HCT116 (cell line): Measurements from ENCODE around the gene MAGEB18.

ENCODE experiments used
- CEBPB ChIP-seq: IDR thresholded peaks from 2 replicates; pipeline ENCODE4 v1.6.1; 2012; ENCODE audit warnings: low read depth
- EZH2 ChIP-seq: fragments of 200-600 bp; sonication (generic); IDR thresholded peaks from 2 replicates; pipeline ENCODE4 v1.6.1; 2017; ENCODE audit warnings: antibody characterized with exemption, mixed run types
- POLR2A ChIP-seq: IDR thresholded peaks from 2 replicates; pipeline ENCODE4 v1.7.0; 2011; ENCODE audit warnings: borderline replicate concordance; ENCODE audit not compliant: insufficient read depth, insufficient read length; ENCODE audit errors: extremely low read depth
- POLR2AphosphoS5 ChIP-seq: IDR thresholded peaks from 2 replicates; pipeline ENCODE4 v1.6.1; 2011; ENCODE audit warnings: mild to moderate bottlenecking, low read depth, low read length, moderate library complexity
- RAD21 ChIP-seq: IDR thresholded peaks from 2 replicates; pipeline ENCODE4 v1.6.1; 2012; ENCODE audit warnings: low read depth, mild to moderate bottlenecking
- SIN3A ChIP-seq: IDR thresholded peaks from 2 replicates; pipeline ENCODE4 v1.6.1; 2012; ENCODE audit warnings: low read depth
- YY1 ChIP-seq: IDR thresholded peaks from 2 replicates; pipeline ENCODE4 v1.6.1; 2011; ENCODE audit warnings: low read length, low read depth, moderate library complexity, mild to moderate bottlenecking; ENCODE audit not compliant: insufficient replicate concordance; ENCODE audit errors: extremely low read depth
- ZFX ChIP-seq: fragments of 450-650 bp; IDR thresholded peaks from 2 replicates; pipeline ENCODE4 v1.6.1; 2017
- ZNF274 ChIP-seq: fragments of 200-500 bp; sonication (Bioruptor generic); IDR thresholded peaks from 2 replicates; pipeline ENCODE4 v1.6.1; 2014; ENCODE audit warnings: mild to moderate bottlenecking, low read depth, low read length, inconsistent platforms
- TF ChIP-seq, protein P1 (sequence below), 3 experiments: fragments of 200-600 bp in 1 of 3; sonication (generic) in 1 of 3; IDR thresholded peaks in 2 of 3; conservative IDR thresholded peaks in 1 of 3; 2 replicates each; pipeline ENCODE4 v1.5.1; 2012 to 2017; ENCODE audit warnings: low read depth in 2 of 3, low read length in 2 of 3, antibody characterized with exemption in 1 of 3, borderline replicate concordance in 1 of 3, control low read depth in 1 of 3, mild to moderate bottlenecking in 1 of 3, mixed read lengths in 1 of 3, mixed run types in 1 of 3, moderate library complexity in 1 of 3; ENCODE audit not compliant: insufficient read depth in 1 of 3

DNA sequence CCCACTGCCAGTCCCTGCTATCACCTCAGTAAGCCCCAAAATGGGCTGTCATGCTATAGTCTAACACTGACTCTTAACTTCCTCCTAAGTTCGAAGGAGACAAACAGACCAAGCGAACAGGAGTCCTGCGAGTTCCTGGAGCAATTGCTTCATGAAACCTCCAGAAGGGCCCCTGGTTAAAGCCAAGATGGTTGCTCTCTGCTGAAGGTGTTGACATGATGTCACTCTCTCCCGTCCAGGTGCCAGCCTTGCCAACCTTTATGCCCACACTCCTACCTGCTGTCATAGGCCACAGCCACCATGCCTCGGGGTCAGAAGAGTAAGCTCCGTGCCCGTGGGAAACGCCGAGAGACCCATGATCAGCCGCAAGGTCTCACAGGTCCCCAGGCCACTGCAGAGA is 22.2 kb downstream of the MAGEB18 start, which contains the start of gene MAGEB6B:
- TF ChIP-seq, protein P1, sequence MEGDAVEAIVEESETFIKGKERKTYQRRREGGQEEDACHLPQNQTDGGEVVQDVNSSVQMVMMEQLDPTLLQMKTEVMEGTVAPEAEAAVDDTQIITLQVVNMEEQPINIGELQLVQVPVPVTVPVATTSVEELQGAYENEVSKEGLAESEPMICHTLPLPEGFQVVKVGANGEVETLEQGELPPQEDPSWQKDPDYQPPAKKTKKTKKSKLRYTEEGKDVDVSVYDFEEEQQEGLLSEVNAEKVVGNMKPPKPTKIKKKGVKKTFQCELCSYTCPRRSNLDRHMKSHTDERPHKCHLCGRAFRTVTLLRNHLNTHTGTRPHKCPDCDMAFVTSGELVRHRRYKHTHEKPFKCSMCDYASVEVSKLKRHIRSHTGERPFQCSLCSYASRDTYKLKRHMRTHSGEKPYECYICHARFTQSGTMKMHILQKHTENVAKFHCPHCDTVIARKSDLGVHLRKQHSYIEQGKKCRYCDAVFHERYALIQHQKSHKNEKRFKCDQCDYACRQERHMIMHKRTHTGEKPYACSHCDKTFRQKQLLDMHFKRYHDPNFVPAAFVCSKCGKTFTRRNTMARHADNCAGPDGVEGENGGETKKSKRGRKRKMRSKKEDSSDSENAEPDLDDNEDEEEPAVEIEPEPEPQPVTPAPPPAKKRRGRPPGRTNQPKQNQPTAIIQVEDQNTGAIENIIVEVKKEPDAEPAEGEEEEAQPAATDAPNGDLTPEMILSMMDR (IDR thresholded peaks at IDR 0.05 in 2 of 3, conservative IDR thresholded peaks at IDR 0.05 in 1 of 3; ENCODE audit: borderline replicate concordance in 1 of 3, insufficient read depth in 1 of 3, low read depth in 2 of 3, low read length in 2 of 3) = no peak
- TF ChIP-seq POLR2A = no peak
- no peak for TF ChIP-seq SIN3A
- no peak for TF ChIP-seq ZNF274
- TF ChIP-seq ZFX = no peak
- no peak for TF ChIP-seq CEBPB
- no peak for TF ChIP-seq YY1
- TF ChIP-seq RAD21 = no peak
- no peak for TF ChIP-seq POLR2AphosphoS5
- TF ChIP-seq EZH2 = no peak
